HG03457 (cell line): ENCODE results near the gene TMEM181.

Experiments used
- ATAC-seq: cut with Tn5 transposase; IDR thresholded peaks from one replicate; pipeline ENCODE4 v1.9.1; 2021; ENCODE audit warnings: moderate number of reproducible peaks; ENCODE audit not compliant: unreplicated experiment

TMEM181 gene

GRCh38 chr6:158561938-158562337 is 2.0 kb downstream of the TMEM181 start:
- no peak for ATAC-seq

GRCh38 chr6:158564243-158565121 is 4.6 kb downstream of the TMEM181 start:
- ATAC-seq = no peak

GRCh38 chr6:158565122-158565429 is 5.2 kb downstream of the TMEM181 start:
- ATAC-seq = no peak

- no peak for ATAC-seq
Measured at GRCh38 chr6:158565482-158566040, 5.7 kb downstream of the TMEM181 start.

GRCh38 chr6:158566207-158566818 is 6.4 kb downstream of the TMEM181 start:
- no peak for ATAC-seq

- no peak for ATAC-seq
Measured at GRCh38 chr6:158567152-158567551, 7.3 kb downstream of the TMEM181 start.

- no peak for ATAC-seq
Measured at GRCh38 chr6:158567871-158568401, 8.0 kb downstream of the TMEM181 start.

GRCh38 chr6:158568549-158568948 is 8.7 kb downstream of the TMEM181 start:
- no peak for ATAC-seq

- ATAC-seq = no peak
Measured at GRCh38 chr6:158569036-158569435, 9.1 kb downstream of the TMEM181 start.

- no peak for ATAC-seq
Measured at GRCh38 chr6:158570681-158570962, 10.7 kb downstream of the TMEM181 start.

- no peak for ATAC-seq
Measured at GRCh38 chr6:158571826-158572652, 12.1 kb downstream of the TMEM181 start.

GRCh38 chr6:158572653-158573541 is 13.0 kb downstream of the TMEM181 start:
- no peak for ATAC-seq

- ATAC-seq = no peak
Measured at GRCh38 chr6:158573542-158573931, 13.6 kb downstream of the TMEM181 start.

- ATAC-seq = no peak
Measured at GRCh38 chr6:158574800-158575199, 14.9 kb downstream of the TMEM181 start.

GRCh38 chr6:158575550-158575949 is 15.7 kb downstream of the TMEM181 start:
- no peak for ATAC-seq

GRCh38 chr6:158584236-158584651 is 24.4 kb downstream of the TMEM181 start:
- no peak for ATAC-seq

- ATAC-seq = no peak
Measured at GRCh38 chr6:158586652-158587051, 26.8 kb downstream of the TMEM181 start.

- no peak for ATAC-seq
Measured at GRCh38 chr6:158589366-158589765, 29.5 kb downstream of the TMEM181 start.

GRCh38 chr6:158591134-158591809 is 31.4 kb downstream of the TMEM181 start:
- ATAC-seq = no peak

GRCh38 chr6:158591810-158592209 is 31.9 kb downstream of the TMEM181 start:
- ATAC-seq = no peak
